HG02588 (cell line): ENCODE data around the gene RNF227.
"Not testable (repeated sequence)": the region's sequence is repeated elsewhere in the genome, so short reads cannot be mapped to it uniquely, and the experiment has no call there.

ENCODE experiments used
- ATAC-seq: cut with Tn5 transposase; IDR thresholded peaks from one replicate; pipeline ENCODE4 v1.9.1; 2021; ENCODE audit warnings: mild to moderate bottlenecking, moderate library complexity; ENCODE audit not compliant: unreplicated experiment

The RNF227 gene

DNA sequence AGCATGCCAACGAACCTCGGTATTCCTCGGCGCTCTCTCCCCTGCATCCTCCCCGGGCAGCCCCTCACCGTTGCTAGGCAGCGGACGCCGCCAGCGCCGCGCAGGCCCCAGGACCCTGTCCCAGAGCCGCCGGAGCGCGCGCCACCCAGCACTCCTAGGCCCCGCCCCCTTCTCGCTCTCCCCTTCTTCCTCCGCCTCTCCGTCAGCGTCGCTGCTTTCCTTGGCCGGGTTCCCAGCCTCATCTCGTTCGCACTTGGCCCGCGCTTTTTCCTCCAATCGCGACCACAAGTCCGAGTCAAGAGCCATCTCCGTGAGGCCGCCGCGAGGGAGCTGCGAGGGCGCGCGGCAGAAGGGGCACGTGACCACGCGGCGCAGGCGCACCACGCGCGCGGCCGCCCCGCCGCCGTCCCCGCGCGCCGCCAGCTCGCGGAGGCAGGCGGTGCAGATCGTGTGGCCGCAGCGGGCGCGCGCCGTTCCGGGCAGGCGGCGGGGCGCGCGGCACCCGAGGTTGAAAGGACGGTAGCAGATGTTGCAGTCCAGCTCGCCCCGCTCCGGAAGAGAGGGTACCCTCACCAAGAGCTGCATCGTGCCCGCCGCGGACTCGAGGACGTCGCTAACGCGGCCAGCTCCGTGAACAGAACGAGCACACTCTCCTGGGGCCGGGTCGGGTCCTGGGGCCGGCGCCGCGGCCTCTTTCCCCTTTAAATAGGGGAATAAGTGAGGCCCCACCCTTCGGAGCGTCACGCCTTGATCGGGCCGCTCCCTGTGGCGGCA is at the start of gene RNF227:
TSS of gene RNF227 (minus strand) at position 679 of the 774 bp plus-strand sequence. CDS start at position 585, 94 bp downstream.
- ATAC-seq: peak; percentile 62

- no peak for ATAC-seq
Observed at GRCh38 chr17:7961421-7961820, 45.3 kb upstream of the RNF227 start.

- ATAC-seq: no peak
Observed at GRCh38 chr17:7959503-7960253, 43.6 kb upstream of the RNF227 start.

DNA sequence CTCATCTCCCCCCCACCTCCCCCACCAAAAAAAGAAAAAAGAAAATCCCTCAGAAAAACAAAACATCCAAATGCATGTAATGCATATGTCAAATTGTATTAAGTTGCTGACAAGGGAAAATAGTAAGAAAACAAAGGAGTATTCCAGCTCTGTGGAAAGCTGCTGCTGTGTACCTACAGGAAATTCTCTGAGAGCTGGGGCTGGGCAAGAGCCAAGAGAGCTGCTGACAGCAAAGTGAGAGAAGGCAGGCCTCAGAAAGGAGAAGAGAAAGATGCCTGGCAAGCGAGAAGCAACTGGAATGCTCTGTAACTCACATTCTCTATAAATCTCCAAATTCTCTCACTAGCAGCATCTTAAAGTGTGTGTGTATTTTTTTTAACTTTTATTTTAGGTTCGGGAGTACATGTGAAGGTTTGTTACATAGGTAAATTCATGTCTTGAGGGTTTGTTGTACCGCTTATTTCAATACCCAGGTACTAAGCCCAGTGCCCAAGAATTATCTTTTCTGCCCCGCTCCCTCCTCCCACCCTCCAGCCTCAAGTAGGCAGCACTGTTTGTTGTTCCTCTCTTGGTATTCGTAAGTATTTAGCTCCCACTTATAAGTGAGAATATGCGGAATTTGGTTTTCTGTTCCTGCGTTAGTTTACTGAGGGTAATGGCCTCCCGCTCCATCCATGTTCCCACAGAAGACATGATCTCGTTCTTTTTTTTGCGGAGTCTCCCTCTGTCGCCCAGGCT is 40.3 kb upstream of the RNF227 start:
- ATAC-seq: no peak

DNA sequence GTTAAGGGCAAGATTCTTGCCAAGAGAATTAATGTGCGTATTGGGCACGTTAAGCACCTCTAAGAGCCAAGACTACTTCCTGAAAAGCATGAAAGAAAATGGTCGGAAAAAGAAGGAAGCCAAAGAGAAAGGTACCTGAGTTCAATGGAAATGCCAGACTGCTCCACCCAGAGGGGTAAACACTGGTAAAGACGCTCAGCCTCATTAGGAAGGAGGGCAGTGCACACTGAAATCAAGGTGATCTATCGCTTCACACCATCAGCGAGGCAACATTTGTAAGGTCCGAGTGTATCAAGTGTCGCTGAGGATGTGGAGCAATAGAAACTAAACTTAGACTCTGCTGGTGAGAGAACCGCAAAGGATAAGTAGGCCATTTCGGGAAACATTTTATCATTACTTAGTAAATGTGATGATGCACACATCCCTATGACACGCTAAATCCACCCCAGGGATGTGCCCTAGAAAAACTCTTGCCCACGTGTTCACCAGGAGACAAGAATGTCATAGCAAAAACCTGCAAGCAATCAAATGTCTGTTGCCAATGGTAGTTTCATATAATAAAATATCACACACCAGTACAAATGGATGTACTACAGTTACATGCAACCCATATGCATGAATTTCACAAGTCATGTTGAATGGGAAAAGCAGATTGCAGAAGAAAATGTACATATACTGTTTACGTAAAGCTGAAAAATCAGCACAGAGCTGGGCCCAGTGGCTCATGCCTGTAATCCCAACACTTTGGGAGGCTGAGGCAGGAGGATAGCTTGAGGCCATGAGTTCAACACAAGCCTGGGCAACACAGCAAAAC is 39.5 kb upstream of the RNF227 start:
- no peak for ATAC-seq

- ATAC-seq: not testable (repeated sequence)
Observed at GRCh38 chr17:7953266-7953665, 37.2 kb upstream of the RNF227 start.

- ATAC-seq: peak; percentile 51
Observed at GRCh38 chr17:7951143-7951792, 35.2 kb upstream of the RNF227 start.

DNA sequence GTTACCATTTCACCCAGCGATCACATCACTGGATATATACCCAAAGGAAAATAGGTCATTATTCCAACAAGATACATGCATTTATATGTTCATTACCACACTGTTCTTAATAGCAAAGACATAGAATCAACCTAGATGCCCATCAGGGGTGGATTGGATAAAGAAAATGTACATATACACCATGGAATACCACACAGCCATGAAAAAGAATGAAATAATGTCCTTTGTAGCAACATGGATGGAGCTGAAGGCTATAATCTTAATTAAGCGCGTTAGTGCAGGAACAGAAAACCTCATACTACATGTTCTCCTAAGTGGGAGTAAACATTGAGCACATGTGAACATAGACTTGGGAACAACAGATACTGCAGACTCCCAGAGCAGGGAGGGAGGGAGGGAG is 34.5 kb upstream of the RNF227 start:
- ATAC-seq: no peak

GRCh38 chr17:7947651-7948050 is 31.6 kb upstream of the RNF227 start:
- ATAC-seq: no peak

DNA sequence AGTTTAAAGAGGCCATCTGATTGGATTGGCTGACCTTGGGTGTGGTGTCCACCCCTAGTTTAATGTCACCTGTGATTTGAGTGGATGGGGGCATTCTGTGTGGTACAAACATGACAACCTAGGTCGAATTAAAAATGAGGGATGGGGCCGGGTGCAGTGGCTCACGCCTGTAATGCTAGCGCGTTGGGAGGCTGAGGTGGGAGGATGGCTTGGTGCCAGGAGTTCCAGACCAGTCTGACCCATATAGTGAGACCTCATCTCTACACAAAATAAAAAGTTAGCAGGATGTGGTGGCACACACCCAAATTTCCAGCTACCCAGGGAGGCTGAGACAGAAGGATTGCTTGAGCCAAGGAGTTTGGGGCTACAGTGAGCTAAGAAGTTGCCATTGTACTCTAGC is 30.4 kb upstream of the RNF227 start:
- ATAC-seq: no peak

DNA sequence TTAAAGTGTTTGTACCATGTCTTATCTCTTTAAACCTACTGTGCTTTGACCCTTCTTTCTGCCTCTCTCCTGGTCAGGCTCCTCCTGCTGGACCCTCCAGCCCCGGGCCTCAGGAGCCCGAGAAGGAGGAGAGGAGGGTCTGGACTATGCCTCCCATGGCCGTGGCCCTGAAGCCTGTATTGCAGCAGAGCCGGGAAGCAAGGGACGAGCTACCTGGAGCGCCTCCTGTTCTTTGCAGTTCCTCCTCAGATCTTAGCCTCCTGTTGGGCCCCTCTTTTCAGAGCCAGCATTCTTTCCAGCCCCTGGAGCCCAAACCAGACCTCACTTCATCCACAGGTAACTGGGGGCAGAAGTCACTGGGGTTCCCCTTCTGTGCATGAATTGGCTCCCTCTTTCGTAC is 29.6 kb upstream of the RNF227 start:
- ATAC-seq: no peak

DNA sequence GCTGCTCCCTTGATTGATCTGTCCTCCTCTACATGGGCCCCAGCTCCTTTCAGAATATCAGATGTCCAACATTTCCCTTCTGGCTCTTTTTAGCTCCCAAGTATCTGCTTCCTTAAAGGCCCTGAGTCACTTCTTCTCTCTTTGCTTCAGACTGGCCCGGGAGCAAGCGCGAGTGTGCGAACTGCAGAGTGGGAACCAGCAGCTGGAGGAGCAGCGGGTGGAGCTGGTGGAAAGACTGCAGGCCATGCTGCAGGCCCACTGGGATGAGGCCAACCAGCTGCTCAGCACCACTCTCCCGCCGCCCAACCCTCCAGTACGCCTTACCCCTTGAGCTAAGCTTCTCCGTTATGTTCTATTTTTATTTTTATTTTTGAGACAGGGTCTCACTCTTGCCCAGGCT is 28.2 kb upstream of the RNF227 start:
- ATAC-seq: no peak

- no peak for ATAC-seq
Observed at GRCh38 chr17:7943291-7943690, 27.2 kb upstream of the RNF227 start.

GRCh38 chr17:7940743-7941142 is 24.7 kb upstream of the RNF227 start:
- ATAC-seq: no peak

DNA sequence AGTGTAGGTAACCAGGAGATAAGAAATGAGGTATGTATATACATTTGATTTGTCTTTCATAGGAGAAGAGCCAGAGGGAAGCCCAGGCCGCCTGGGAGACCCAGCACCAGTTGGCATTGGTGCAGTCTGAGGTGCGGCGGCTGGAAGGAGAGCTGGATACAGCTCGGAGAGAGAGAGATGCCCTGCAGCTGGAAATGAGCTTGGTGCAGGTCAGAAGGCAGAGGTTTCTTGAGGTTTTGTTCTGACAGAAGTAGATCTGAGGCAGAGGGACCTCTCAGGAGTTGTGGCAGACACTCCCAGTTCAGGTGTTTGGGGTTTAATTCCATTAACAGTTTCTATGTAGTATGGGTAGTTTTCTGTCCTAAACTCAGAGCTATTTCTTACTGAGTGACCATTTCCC is 23.9 kb upstream of the RNF227 start:
- ATAC-seq: no peak

- ATAC-seq: no peak
Observed at GRCh38 chr17:7935859-7936258, 19.8 kb upstream of the RNF227 start.

GRCh38 chr17:7932949-7933348 is 16.9 kb upstream of the RNF227 start:
- no peak for ATAC-seq

GRCh38 chr17:7932483-7932891 is 16.4 kb upstream of the RNF227 start:
- ATAC-seq: no peak

GRCh38 chr17:7931709-7932482 is 15.8 kb upstream of the RNF227 start, which contains the start of the genes CNTROB and TRAPPC1:
TSS of gene CNTROB (plus strand) at chr17:7932206. CDS start at chr17:7933080, 874 bp downstream.
TSS of gene TRAPPC1 (minus strand) at chr17:7931946. CDS start at chr17:7931829, 117 bp downstream.
- ATAC-seq: peak; percentile 89
